ENCODE data around the gene GCLC. TPM values are rescaled to one million over a fixed set of nuclear protein-coding genes. Genes with fewer than 3 reads are reported as not detected.

The GCLC gene
- total and polyA plus RNA-seq, 4 donors = 13.2 to 40.0 (median 22.9) TPM

GRCh38 chr6:53510746-53511145, 34.2 kb downstream of the GCLC start:
- Histone ChIP-seq H3K27me3 (ENCODE audit: control insufficient read depth in 3 of 3, insufficient read depth in 3 of 3, low read length in 2 of 3) (peaks cover 0 to 3% (median 0%) of the 10 kb centered on the region in 3 donors), H3K4me1 (ENCODE audit: control insufficient read depth in 5 of 5, insufficient read depth in 5 of 5, low read length in 5 of 5) (peaks cover 0 to 17% (median 0%) of the 10 kb centered on the region in 5 donors), H3K4me3 (no peak overlapping the region), H3K36me3 (ENCODE audit: control insufficient read depth in 4 of 4, insufficient read depth in 4 of 4, low read length in 4 of 4) (peaks cover 7 to 29% (median 19%) of the 10 kb centered on the region in 4 donors), H3K9ac (ENCODE audit: insufficient read depth in 1 of 2, low read length in 2 of 2) (no peak overlapping the region), H3K27ac (ENCODE audit: low read depth in 1 of 2, low read length in 1 of 2) (no peak overlapping the region), H3K9me3 (ENCODE audit: control insufficient read depth in 4 of 4, insufficient read depth in 3 of 4, low read length in 3 of 4) (no peaks in the 10 kb centered on the region)
- ATAC-seq (ENCODE audit: insufficient read depth, low FRiP score) = no peak
- TF ChIP-seq CTCF (IDR thresholded peaks at IDR 0.05; ENCODE audit: control extremely low read depth, extremely low read depth) = no peak
- WGBS, 2 donors = 97 to 100% methylated on average over 3 of the region's 3 CpGs
- DNase-seq = no peak

- peaks cover 13 to 45% (median 17%) of the 10 kb centered on the region in 4 donors for H3K36me3 ChIP-seq (ENCODE audit: control insufficient read depth in 4 of 4, insufficient read depth in 4 of 4, low read length in 4 of 4)
- H3K9ac ChIP-seq (ENCODE audit: insufficient read depth in 1 of 2, low read length in 2 of 2) = no peak overlapping the region
- H3K27me3 ChIP-seq (ENCODE audit: control insufficient read depth in 3 of 3, insufficient read depth in 3 of 3, low read length in 2 of 3) = no peaks in the 10 kb centered on the region
- no peak overlapping the region for H3K27ac ChIP-seq (ENCODE audit: low read depth in 1 of 2, low read length in 1 of 2)
- H3K4me1 ChIP-seq (ENCODE audit: control insufficient read depth in 5 of 5, insufficient read depth in 5 of 5, low read length in 5 of 5) = peaks cover 0 to under 1% (median 0%) of the 10 kb centered on the region in 5 donors
- ATAC-seq (ENCODE audit: insufficient read depth, low FRiP score) = no peak
- WGBS, 2 donors = 67 to 84% methylated on average over 5 of the region's 5 CpGs
- H3K9me3 ChIP-seq (ENCODE audit: control insufficient read depth in 4 of 4, insufficient read depth in 3 of 4, low read length in 3 of 4) = no peaks in the 10 kb centered on the region
- no peak for DNase-seq
- no peak for TF ChIP-seq CTCF (IDR thresholded peaks at IDR 0.05; ENCODE audit: control extremely low read depth, extremely low read depth)
- H3K4me3 ChIP-seq = no peak overlapping the region
These were observed 38.0 kb downstream of the GCLC start for GRCh38 chr6:53506872-53507271.

GRCh38 chr6:53504512-53504911, 40.4 kb downstream of the GCLC start:
- ATAC-seq (ENCODE audit: insufficient read depth, low FRiP score) (no peak), DNase-seq (no peak)
- 78 to 85% methylated on average over 3 of the region's 3 CpGs for WGBS, 2 donors
- H3K4me1 ChIP-seq (ENCODE audit: control insufficient read depth in 5 of 5, insufficient read depth in 5 of 5, low read length in 5 of 5) = peaks cover 0 to 18% (median 0%) of the 10 kb centered on the region in 5 donors
- no peaks in the 10 kb centered on the region for H3K9me3 ChIP-seq (ENCODE audit: control insufficient read depth in 4 of 4, insufficient read depth in 3 of 4, low read length in 3 of 4)
- H3K4me3 ChIP-seq = no peak overlapping the region
- no peak overlapping the region for H3K9ac ChIP-seq (ENCODE audit: insufficient read depth in 1 of 2, low read length in 2 of 2)
- H3K27me3 ChIP-seq (ENCODE audit: control insufficient read depth in 3 of 3, insufficient read depth in 3 of 3, low read length in 2 of 3) = no peaks in the 10 kb centered on the region
- no peak overlapping the region for H3K27ac ChIP-seq (ENCODE audit: low read depth in 1 of 2, low read length in 1 of 2)
- H3K36me3 ChIP-seq (ENCODE audit: control insufficient read depth in 4 of 4, insufficient read depth in 4 of 4, low read length in 4 of 4) = peaks cover 16 to 40% (median 18%) of the 10 kb centered on the region in 4 donors
- TF ChIP-seq CTCF (IDR thresholded peaks at IDR 0.05; ENCODE audit: control extremely low read depth, extremely low read depth) = no peak

GRCh38 chr6:53503060-53503459, 41.8 kb downstream of the GCLC start:
- Histone ChIP-seq H3K27ac (ENCODE audit: low read depth in 1 of 2, low read length in 1 of 2) (no peak overlapping the region), H3K4me1 (ENCODE audit: control insufficient read depth in 5 of 5, insufficient read depth in 5 of 5, low read length in 5 of 5) (peaks cover 0 to 30% (median 0%) of the 10 kb centered on the region in 5 donors)
- WGBS, 2 donors = 97 to 99% methylated on average over 5 of the region's 5 CpGs

More at GRCh38 chr6:53503060-53503459, 41.8 kb downstream of the GCLC start:
- no peak for TF ChIP-seq CTCF (IDR thresholded peaks at IDR 0.05; ENCODE audit: control extremely low read depth, extremely low read depth)
- Histone ChIP-seq H3K4me3 (no peak overlapping the region), H3K9me3 (ENCODE audit: control insufficient read depth in 4 of 4, insufficient read depth in 3 of 4, low read length in 3 of 4) (no peaks in the 10 kb centered on the region), H3K9ac (ENCODE audit: insufficient read depth in 1 of 2, low read length in 2 of 2) (no peak overlapping the region), H3K27me3 (ENCODE audit: control insufficient read depth in 3 of 3, insufficient read depth in 3 of 3, low read length in 2 of 3) (no peaks in the 10 kb centered on the region), H3K36me3 (ENCODE audit: control insufficient read depth in 4 of 4, insufficient read depth in 4 of 4, low read length in 4 of 4) (peaks cover 17 to 44% (median 21%) of the 10 kb centered on the region in 4 donors)
- ATAC-seq (ENCODE audit: insufficient read depth, low FRiP score) (no peak), DNase-seq (no peak)
